Measurements from ENCODE around the gene PER1. TPM values are rescaled to one million over a fixed set of nuclear protein-coding genes. Genes with fewer than 3 reads are reported as not detected.

The PER1 gene
- total RNA-seq, 1 experiment from 2014 or later: 17.1 TPM

- H3K4me1 ChIP-seq (ENCODE audit: control insufficient read depth, insufficient read depth, low read length): peaks cover 7% of the 10 kb centered on the region
- POLR2A ChIA-PET: no interaction called here
- intact Hi-C loops (cut with micrococcal nuclease; ENCODE audit: unreplicated experiment) (loop anchor here (10.0 kb wide), 1 partner anchor 100 kb away; no protein-coding TSS in a partner anchor), in situ Hi-C loops (cut with HindIII; ENCODE audit: low pct_unique_long_range_greater_than_20kb, low sequenced_read_pairs) (no loop called here)
- DNase-seq (ENCODE audit: low read depth, low spot score): no peak
- no peaks in the 10 kb centered on the region for H3K27me3 ChIP-seq (ENCODE audit: control insufficient read depth, insufficient read depth, low read length)
- H3K9me3 ChIP-seq (ENCODE audit: control insufficient read depth, insufficient read depth, low read depth, low read length): no peaks in the 10 kb centered on the region
- no TSS peak for BruUV-seq (replicated peaks)
- CTCF ChIA-PET: no interaction called here
- 0 out of 2 replicates have a peak overlapping the region, but pooled peaks have one; percentile 17 for H3K27ac ChIP-seq (ENCODE audit: low read length)
- H3K36me3 ChIP-seq (ENCODE audit: control insufficient read depth, insufficient read depth, low read length): no peaks in the 10 kb centered on the region
- H3K4me3 ChIP-seq (ENCODE audit: low read depth in 2 of 2, low read length in 2 of 2): peak overlapping the region; percentile 60 to 92
- TF ChIP-seq, protein P1, sequence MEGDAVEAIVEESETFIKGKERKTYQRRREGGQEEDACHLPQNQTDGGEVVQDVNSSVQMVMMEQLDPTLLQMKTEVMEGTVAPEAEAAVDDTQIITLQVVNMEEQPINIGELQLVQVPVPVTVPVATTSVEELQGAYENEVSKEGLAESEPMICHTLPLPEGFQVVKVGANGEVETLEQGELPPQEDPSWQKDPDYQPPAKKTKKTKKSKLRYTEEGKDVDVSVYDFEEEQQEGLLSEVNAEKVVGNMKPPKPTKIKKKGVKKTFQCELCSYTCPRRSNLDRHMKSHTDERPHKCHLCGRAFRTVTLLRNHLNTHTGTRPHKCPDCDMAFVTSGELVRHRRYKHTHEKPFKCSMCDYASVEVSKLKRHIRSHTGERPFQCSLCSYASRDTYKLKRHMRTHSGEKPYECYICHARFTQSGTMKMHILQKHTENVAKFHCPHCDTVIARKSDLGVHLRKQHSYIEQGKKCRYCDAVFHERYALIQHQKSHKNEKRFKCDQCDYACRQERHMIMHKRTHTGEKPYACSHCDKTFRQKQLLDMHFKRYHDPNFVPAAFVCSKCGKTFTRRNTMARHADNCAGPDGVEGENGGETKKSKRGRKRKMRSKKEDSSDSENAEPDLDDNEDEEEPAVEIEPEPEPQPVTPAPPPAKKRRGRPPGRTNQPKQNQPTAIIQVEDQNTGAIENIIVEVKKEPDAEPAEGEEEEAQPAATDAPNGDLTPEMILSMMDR (IDR thresholded peaks at IDR 0.05): no peak
- no peak for TF ChIP-seq REST (IDR thresholded peaks at IDR 0.05; ENCODE audit: insufficient read depth in 1 of 2, low read depth in 2 of 2, low read length in 1 of 2)
- no peak for TF ChIP-seq POLR2AphosphoS5 (IDR thresholded peaks at IDR 0.05; ENCODE audit: low read depth, low read length)
- TF ChIP-seq SIN3A (IDR thresholded peaks at IDR 0.05; ENCODE audit: borderline replicate concordance, insufficient read depth, low read depth, low read length): no peak
- TF ChIP-seq TCF7L2 (IDR thresholded peaks at IDR 0.05; ENCODE audit: low read depth, low read length): no peak
- ATAC-seq: no peak
These were observed 27.7 kb downstream of the PER1 start for GRCh38 chr17:8124350-8125153.

- no peaks in the 10 kb centered on the region for H3K9me3 ChIP-seq (ENCODE audit: control insufficient read depth, insufficient read depth, low read depth, low read length)
- DNase-seq (ENCODE audit: low read depth, low spot score) (no peak), ATAC-seq (no peak)
- H3K27ac ChIP-seq (ENCODE audit: low read length): peak within 1 kb of the TSS; percentile 65
- H3K36me3 ChIP-seq (ENCODE audit: control insufficient read depth, insufficient read depth, low read length): no peaks in the 10 kb centered on the region
- in situ Hi-C loops (cut with HindIII; ENCODE audit: low pct_unique_long_range_greater_than_20kb, low sequenced_read_pairs) (no loop called here), intact Hi-C loops (cut with micrococcal nuclease; ENCODE audit: unreplicated experiment) (loop anchor here (10.0 kb wide), 1 partner anchor 101 kb away; no protein-coding TSS in a partner anchor)
- no peaks in the 10 kb centered on the region for H3K27me3 ChIP-seq (ENCODE audit: control insufficient read depth, insufficient read depth, low read length)
- CTCF ChIA-PET: no interaction called here
- TF ChIP-seq POLR2AphosphoS5 (IDR thresholded peaks at IDR 0.05; ENCODE audit: low read depth, low read length) (no peak), TCF7L2 (IDR thresholded peaks at IDR 0.05; ENCODE audit: low read depth, low read length) (no peak)
- TF ChIP-seq, protein P1 (IDR thresholded peaks at IDR 0.05): no peak
- H3K4me3 ChIP-seq (ENCODE audit: low read depth in 2 of 2, low read length in 2 of 2): peak within 1 kb of the TSS; percentile 60 to 92
- POLR2A ChIA-PET: no interaction called here
- no TSS peak for BruUV-seq (replicated peaks)
- peaks cover 7% of the 10 kb centered on the region for H3K4me1 ChIP-seq (ENCODE audit: control insufficient read depth, insufficient read depth, low read length)
These were observed 28.4 kb downstream of the PER1 start, which contains the start of gene HES7 for GRCh38 chr17:8123695-8124349. Gene HES7 (minus strand): TSS chr17:8124106. CDS start chr17:8124084, 22 bp downstream.

Data from Panc1 (cell line).